GM10248 (cell line): Measurements from ENCODE around the gene PLEKHM3.
A peak's percentile ranks its signal among the peaks of the same experiment; 100 is the strongest.

Experiments
- CTCF ChIA-PET: fragments of 300-600 bp; sonication (Branson Sonifier 250); formaldehyde crosslinking; extraction: SDS; loops from one replicate; lab custom pipeline; 2021; ENCODE audit warnings: antibody characterized with exemption; lab: Yijun Ruan, JAX
- POLR2A ChIA-PET: fragments of 350-650 bp; sonication (Branson Sonifier 250); formaldehyde crosslinking; extraction: SDS; loops from one replicate; lab custom pipeline; 2020; ENCODE audit warnings: antibody characterized with exemption; lab: Yijun Ruan, JAX
- DNase-seq: peaks from one replicate; pipeline ENCODE4 v3.0.0; 2012; ENCODE audit errors: extremely low spot score
- CTCF ChIP-seq: IDR thresholded peaks from 2 replicates; pipeline ENCODE4 v1.5.1; 2012; ENCODE audit warnings: mild to moderate bottlenecking, low read depth; ENCODE audit errors: extremely low read depth, missing control alignments, control extremely low read depth

Gene PLEKHM3

GRCh38 chr2:208039376-208040110, 14.2 kb upstream of the PLEKHM3 start:
- ChIA-PET POLR2A (no interaction called here), CTCF (interaction anchor here (0.9 to 5.4 kb wide), 31 partner anchors 8 to 432 kb away, joined by 3 to 153 read pairs (median 4); partner anchors contain the start of gene CCNYL1)
- TF ChIP-seq CTCF = no peak
- no peak for DNase-seq

- ChIA-PET POLR2A (no interaction called here), CTCF (interaction anchor here (5.4 to 9.5 kb wide), 2 partner anchors 290 to 291 kb away, joined by 70 to 153 read pairs; no protein-coding TSS in a partner anchor)
- no peak for TF ChIP-seq CTCF
- no peak for DNase-seq
These were observed 12.5 kb upstream of the PLEKHM3 start for GRCh38 chr2:208037564-208038487.

- ChIA-PET CTCF (interaction anchor here (9.5 kb wide), 1 partner anchor 289 kb away, joined by 70 read pairs; no protein-coding TSS in a partner anchor), POLR2A (no interaction called here)
- TF ChIP-seq CTCF = no peak
- DNase-seq = no peak
These were observed 11.0 kb upstream of the PLEKHM3 start for GRCh38 chr2:208036357-208036756.

GRCh38 chr2:208034503-208035140, 9.3 kb upstream of the PLEKHM3 start:
- ChIA-PET CTCF (interaction anchor here (0.6 to 9.5 kb wide), 20 partner anchors 9 to 408 kb away, joined by 3 to 70 read pairs (median 4); partner anchors contain the start of genes CCNYL1, METTL21A and PLEKHM3), POLR2A (interaction anchor here (1.3 kb wide), 1 partner anchor 323 kb away, joined by 3 read pairs; the partner anchor contains the start of gene CCNYL1)
- no peak for DNase-seq
- no peak for TF ChIP-seq CTCF

- ChIA-PET CTCF (interaction anchor here (0.6 to 9.5 kb wide), 24 partner anchors 9 to 1233 kb away, joined by 3 to 70 read pairs (median 3); partner anchors contain the start of genes CCNYL1, METTL21A and PLEKHM3), POLR2A (interaction anchor here (0.6 to 1.3 kb wide), 2 partner anchors 323 kb away, joined by 3 read pairs; partner anchors contain the start of gene CCNYL1)
- DNase-seq = peak; percentile 62
- TF ChIP-seq CTCF = peak; percentile 72
These were observed 8.6 kb upstream of the PLEKHM3 start for GRCh38 chr2:208033701-208034502.
